B cell (primary cell): Measurements from ENCODE around the gene CCNF. TPM values are rescaled to one million over a fixed set of nuclear protein-coding genes. Genes with fewer than 3 reads are reported as not detected.

Source experiments
- ATAC-seq: fragments of 200-7000 bp; cut with Tn5 transposase; one replicate; pipeline ENCODE4 v1.10.0; 2021; ENCODE audit warnings: low read depth, mild to moderate bottlenecking, moderate number of reproducible peaks, moderate library complexity
- CTCF ChIA-PET: fragments of 350-600 bp; sonication (Branson Sonifier 250); formaldehyde crosslinking; loops from one replicate; lab custom pipeline; 2021; ENCODE audit warnings: antibody characterized with exemption, inconsistent platforms; lab: Charles Lee
- POLR2A ChIA-PET: fragments of 350-600 bp; sonication (Branson Sonifier 250); formaldehyde crosslinking; loops from one replicate; lab custom pipeline; 2021; ENCODE audit warnings: antibody characterized with exemption; lab: Charles Lee
- DNase-seq: peaks from one replicate; pipeline ENCODE4 v3.0.0; 2013
- H2AFZ ChIP-seq: 2 replicates; pipeline ENCODE4 v1.6.1; 2012; ENCODE audit warnings: mild to moderate bottlenecking, low read depth, low read length; ENCODE audit not compliant: insufficient read depth, poor library complexity, severe bottlenecking
- H3K27ac ChIP-seq, 2 donors: 1 replicate in 1 of 2; 2 replicates in 1 of 2; pipeline ENCODE4 v1.5.1; 2012 to 2013; ENCODE audit warnings: low read length in 2 of 2, mild to moderate bottlenecking in 2 of 2, moderate library complexity in 1 of 2
- H3K27me3 ChIP-seq, 4 experiments: fragments of 200-600 bp in 1 of 4; sonication (generic) in 1 of 4; replicated peaks in 1 of 4; 1 replicate in 2 of 4; 2 replicates in 2 of 4; pipeline versions ENCODE4 v1.6.1 to v1.7.0; 2013 to 2016; ENCODE audit warnings: low read length in 3 of 4, mild to moderate bottlenecking in 2 of 4, mixed read lengths in 1 of 4, moderate library complexity in 1 of 4; ENCODE audit not compliant: insufficient read depth in 4 of 4, control insufficient read depth in 3 of 4; ENCODE audit errors: control extremely low read depth in 1 of 4
- H3K36me3 ChIP-seq, 2 experiments: replicated peaks in 1 of 2; 1 replicate in 1 of 2; 2 replicates in 1 of 2; pipeline versions ENCODE4 v1.6.1 to v1.7.1; 2013; ENCODE audit warnings: low read length in 1 of 2; ENCODE audit not compliant: insufficient read depth in 2 of 2, control insufficient read depth in 1 of 2; ENCODE audit errors: control extremely low read depth in 1 of 2, extremely low read depth in 1 of 2
- H3K4me1 ChIP-seq, 2 donors: fragments of 200-600 bp in 1 of 2; sonication (generic) in 1 of 2; 1 replicate in 1 of 2; 2 replicates in 1 of 2; pipeline versions ENCODE4 v1.5.1 to v1.6.1; 2013 to 2017; ENCODE audit warnings: low read length in 2 of 2; ENCODE audit not compliant: control insufficient read depth in 2 of 2, insufficient read depth in 2 of 2
- H3K4me2 ChIP-seq: replicated peaks from 2 replicates; pipeline ENCODE3; 2012; ENCODE audit warnings: mild to moderate bottlenecking, low read depth, low read length; ENCODE audit not compliant: poor library complexity, severe bottlenecking
- H3K4me3 ChIP-seq, 5 experiments: fragments of 200-600 bp in 1 of 5; sonication (generic) in 1 of 5; 1 replicate in 3 of 5; 2 replicates in 2 of 5; pipeline versions ENCODE4 v1.5.1 to v1.7.0; 2011 to 2016; ENCODE audit warnings: low read length in 4 of 5, mild to moderate bottlenecking in 4 of 5, low read depth in 2 of 5, control low read depth in 1 of 5, moderate library complexity in 1 of 5; ENCODE audit not compliant: insufficient read depth in 1 of 5; ENCODE audit errors: control extremely low read depth in 1 of 5, extremely low read depth in 1 of 5
- H3K79me2 ChIP-seq: fragments of 200-600 bp; sonication (generic); one replicate; pipeline ENCODE4 v1.6.0; 2016; ENCODE audit warnings: low read length; ENCODE audit not compliant: control insufficient read depth, insufficient read depth
- H3K9ac ChIP-seq: fragments of 200-600 bp; sonication (generic); 2 replicates; pipeline ENCODE4 v1.6.1; 2017; ENCODE audit warnings: mild to moderate bottlenecking, low read length, moderate library complexity
- H3K9me3 ChIP-seq, 3 donors: one replicate each; pipeline versions ENCODE4 v1.6.1 to v1.7.1; 2013; ENCODE audit warnings: low read length in 2 of 3; ENCODE audit not compliant: control insufficient read depth in 2 of 3, insufficient read depth in 1 of 3; ENCODE audit errors: control extremely low read depth in 1 of 3
- H4K20me1 ChIP-seq: 2 replicates; pipeline ENCODE4 v1.6.0; 2012; ENCODE audit warnings: mild to moderate bottlenecking, low read length; ENCODE audit not compliant: insufficient read depth, control insufficient read depth, poor library complexity, severe bottlenecking
- H3K27ac Mint-ChIP-seq: one replicate; pipeline ENCODE4 v1.8.0; 2021; ENCODE audit warnings: mixed read lengths
- H3K27me3 Mint-ChIP-seq: one replicate; pipeline ENCODE4 v1.8.0; 2021; ENCODE audit warnings: mixed read lengths
- H3K4me1 Mint-ChIP-seq: one replicate; pipeline ENCODE4 v1.8.0; 2021; ENCODE audit warnings: mixed read lengths
- H3K4me3 Mint-ChIP-seq: one replicate; pipeline ENCODE4 v1.8.0; 2021; ENCODE audit warnings: mixed read lengths
- H3K9me3 Mint-ChIP-seq: one replicate; pipeline ENCODE4 v1.8.0; 2022; ENCODE audit warnings: mixed read lengths; ENCODE audit not compliant: insufficient read depth
- CTCF ChIP-seq: fragments of 200-600 bp; IDR thresholded peaks from one replicate; pipeline ENCODE4 v1.8.0; 2022; ENCODE audit warnings: antibody characterized with exemption, mild to moderate bottlenecking
- EZH2 ChIP-seq: IDR thresholded peaks from 2 replicates; pipeline ENCODE4 v1.6.1; 2012; ENCODE audit warnings: borderline replicate concordance, low read depth, mild to moderate bottlenecking, moderate library complexity, low read length; ENCODE audit not compliant: insufficient read depth, poor library complexity, severe bottlenecking
- WGBS: methylation state at CpG from one replicate; pipeline ENCODE4 v1.1.5; 2013; ENCODE audit warnings: missing lambda C conversion rate; ENCODE audit not compliant: insufficient coverage; 5-methylcytosine and 5-hydroxymethylcytosine counted together
- intact Hi-C: fragments of 100-400 bp; cut with micrococcal nuclease; formaldehyde crosslinking; loops from one replicate; pipeline ENCODE4 v1.10.0; 2022
- polyA plus RNA-seq: library from polyadenylated mRNA; depleted of rRNA; stranded (reverse); fragments of >200 nt; gene quantifications from 2 replicates; pipeline ENCODE4 v1.2.3, GENCODE V29; 2012
- total RNA-seq, 2 donors: library from RNA; stranded (reverse); fragments of 120-200 nt in 1 of 2; gene quantifications; 1 replicate in 1 of 2; 2 replicates in 1 of 2; pipeline versions ENCODE4 v1.2.3 to v1.2.4, GENCODE V29; 2013 to 2022

Gene CCNF
- total and polyA plus RNA-seq, 2 donors (not counting 1 experiment from before 2014, with no cell fraction given): 3.2 to 5.3 TPM

- H2AFZ ChIP-seq: no peak overlapping the region
- DNase-seq (no peak), ATAC-seq (no peak)
- Mint-ChIP-seq H3K27ac (no peak overlapping the region), H3K4me3 (no peak overlapping the region), H3K4me1 (peaks cover 2% of the 10 kb centered on the region), H3K9me3 (no peaks in the 10 kb centered on the region), H3K27me3 (no peaks in the 10 kb centered on the region)
- no peak overlapping the region for H3K27ac ChIP-seq
- no peaks in the 10 kb centered on the region for H3K79me2 ChIP-seq
- H3K4me1 ChIP-seq: peaks cover 0 to 9% of the 10 kb centered on the region in 2 donors
- H3K27me3 ChIP-seq: no peaks in the 10 kb centered on the region
- intact Hi-C loops: no loop called here
- no peaks in the 10 kb centered on the region for H3K9me3 ChIP-seq
- TF ChIP-seq EZH2 (no peak), CTCF (no peak)
- ChIA-PET POLR2A (no interaction called here), CTCF (interaction anchor here (1.5 to 2.5 kb wide), 2 partner anchors 9 to 12 kb away, joined by 4 to 7 read pairs; no protein-coding TSS in a partner anchor)
- no peak overlapping the region for H3K4me3 ChIP-seq
- 94% methylated on average over 7 of the region's 7 CpGs for WGBS
- H3K4me2 ChIP-seq: no peak overlapping the region
- H3K9ac ChIP-seq: no peak overlapping the region
- H3K36me3 ChIP-seq: no peaks in the 10 kb centered on the region
- H4K20me1 ChIP-seq: no peaks in the 10 kb centered on the region
Measured at GRCh38 chr16:2422123-2422867, 7.0 kb upstream of the CCNF start.
